HG02678 (cell line): ENCODE results near the gene G6PC3.
"Not testable (repeated sequence)": the region's sequence is repeated elsewhere in the genome, so short reads cannot be mapped to it uniquely, and the experiment has no call there.

Source experiments
- ATAC-seq: cut with Tn5 transposase; IDR thresholded peaks from one replicate; pipeline ENCODE4 v1.9.1; 2021; ENCODE audit warnings: mild to moderate bottlenecking, moderate library complexity; ENCODE audit not compliant: unreplicated experiment

Gene G6PC3

GRCh38 chr17:44082256-44082927 is 11.9 kb downstream of the G6PC3 start:
- ATAC-seq = no peak

GRCh38 chr17:44083250-44083849 is 12.8 kb downstream of the G6PC3 start:
- no peak for ATAC-seq

GRCh38 chr17:44084131-44084538 is 13.6 kb downstream of the G6PC3 start:
- ATAC-seq = no peak

- ATAC-seq = no peak
Observed at GRCh38 chr17:44084921-44085320, 14.4 kb downstream of the G6PC3 start.

GRCh38 chr17:44085908-44086307 is 15.4 kb downstream of the G6PC3 start:
- ATAC-seq = no peak

- no peak for ATAC-seq
Observed at GRCh38 chr17:44086364-44087311, 16.1 kb downstream of the G6PC3 start.

GRCh38 chr17:44087319-44087718 is 16.8 kb downstream of the G6PC3 start:
- no peak for ATAC-seq

GRCh38 chr17:44088254-44088653 is 17.7 kb downstream of the G6PC3 start:
- no peak for ATAC-seq

- ATAC-seq = no peak
Observed at GRCh38 chr17:44091200-44091997, 20.9 kb downstream of the G6PC3 start.

- no peak for ATAC-seq
Observed at GRCh38 chr17:44092051-44092450, 21.5 kb downstream of the G6PC3 start.

GRCh38 chr17:44093231-44093900 is 22.8 kb downstream of the G6PC3 start:
- no peak for ATAC-seq

- ATAC-seq = no peak
Observed at GRCh38 chr17:44094701-44095387, 24.3 kb downstream of the G6PC3 start.

- no peak for ATAC-seq
Observed at GRCh38 chr17:44095388-44095646, 24.8 kb downstream of the G6PC3 start.

- ATAC-seq = no peak
Observed at GRCh38 chr17:44095647-44096496, 25.3 kb downstream of the G6PC3 start.

GRCh38 chr17:44097110-44097958 is 26.8 kb downstream of the G6PC3 start:
- no peak for ATAC-seq

GRCh38 chr17:44101858-44102257 is 31.3 kb downstream of the G6PC3 start:
- ATAC-seq = not testable (repeated sequence)

GRCh38 chr17:44102849-44103622 is 32.5 kb downstream of the G6PC3 start:
- ATAC-seq = no peak
